HFFc6 (cell line): Measurements from ENCODE around the gene GTPBP2. TPM values are rescaled to one million over a fixed set of nuclear protein-coding genes. Genes with fewer than 3 reads are reported as not detected.
A peak's percentile ranks its signal among the peaks of the same experiment; 100 is the strongest.

Experiments used
- DNase-seq: peaks from one replicate; pipeline ENCODE4 v3.0.0-alpha.2; 2018
- H3K27ac Mint-ChIP-seq: 2 replicates; pipeline ENCODE4 v1.8.0; 2020; ENCODE audit warnings: mild to moderate bottlenecking, mixed read lengths
- H3K27me3 Mint-ChIP-seq: 2 replicates; pipeline ENCODE4 v1.8.0; 2021; ENCODE audit warnings: mild to moderate bottlenecking, moderate library complexity, mixed read lengths; ENCODE audit not compliant: insufficient read depth
- H3K36me3 Mint-ChIP-seq: 2 replicates; pipeline ENCODE4 v1.8.0; 2021; ENCODE audit warnings: low read depth, mixed read lengths
- H3K4me1 Mint-ChIP-seq: 2 replicates; pipeline ENCODE4 v1.8.0; 2020; ENCODE audit warnings: low read depth, mixed read lengths
- H3K4me3 Mint-ChIP-seq: 2 replicates; pipeline ENCODE4 v1.8.0; 2020; ENCODE audit warnings: mild to moderate bottlenecking, moderate library complexity, mixed read lengths
- H3K9me3 Mint-ChIP-seq: 2 replicates; pipeline ENCODE4 v1.8.0; 2020; ENCODE audit warnings: mild to moderate bottlenecking, mixed read lengths
- total RNA-seq, 6 experiments: library from RNA; stranded (reverse); fragmentation: NEBNext Ultra II Directional; extraction: Animal tissue kit (Norgen Biotek cat#: 25700); gene quantifications; 2 replicates in 1 of 6; 3 replicates in 5 of 6; pipeline ENCODE4 v1.2.3, GENCODE V29; 2021
- TF ChIP-seq, protein P1 (sequence below): fragments of 200-600 bp; sonication (generic); IDR thresholded peaks from 2 replicates; pipeline ENCODE4 v1.5.0; 2021; ENCODE audit warnings: antibody characterized with exemption, mild to moderate bottlenecking

GTPBP2 gene
- total RNA-seq, 6 experiments from 2014 or later = 35.6 to 47.7 (median 41.0) TPM

DNA sequence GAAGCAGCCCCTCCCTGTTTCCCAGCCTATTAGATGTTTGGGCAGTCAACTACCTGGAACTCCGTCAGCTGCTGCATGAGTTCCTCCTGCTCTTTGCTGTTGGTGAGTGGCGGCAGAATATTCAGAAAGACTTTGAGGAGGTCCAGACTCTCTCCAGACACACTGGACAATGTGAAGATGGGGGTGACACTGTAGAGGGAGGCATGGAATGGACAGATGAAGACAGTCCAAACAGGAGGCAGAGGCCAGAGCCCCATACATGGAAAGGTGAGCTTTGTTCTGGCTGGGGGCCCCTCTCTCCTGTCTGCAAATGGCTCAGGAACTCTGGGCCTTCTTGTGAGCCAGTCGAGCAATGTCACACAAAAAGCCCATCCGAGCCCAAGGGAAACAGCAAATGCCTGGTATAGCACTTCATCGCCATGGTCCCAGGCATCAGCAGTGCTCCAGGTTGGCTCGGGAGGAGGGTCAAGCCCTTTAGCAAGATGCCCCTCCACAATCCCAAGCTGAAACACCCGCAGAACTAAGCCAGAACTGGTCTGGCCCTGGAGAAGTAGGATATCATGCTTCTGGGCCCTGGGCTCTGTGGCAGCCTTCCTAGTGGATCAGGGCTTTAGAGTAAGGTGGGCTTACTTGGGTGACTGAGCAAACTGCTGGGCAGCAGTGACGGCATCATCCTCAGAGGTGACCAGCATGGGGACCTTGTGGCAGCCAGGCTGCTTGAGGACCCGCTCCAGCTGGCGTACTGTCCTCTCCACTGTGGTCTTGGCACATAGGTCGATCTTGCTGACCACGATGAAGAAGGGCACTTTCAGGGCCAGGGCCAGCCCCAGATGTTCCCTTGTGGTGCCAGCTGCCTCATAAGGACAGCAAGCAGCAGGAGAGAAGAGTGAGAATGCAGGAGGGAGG is 4.9 kb downstream of the GTPBP2 start:
- H3K9me3 Mint-ChIP-seq = no peaks in the 10 kb centered on the region
- H3K27ac Mint-ChIP-seq = no peak overlapping the region; the same call in 1 of the 2 replicates
- H3K4me1 Mint-ChIP-seq = peaks cover 24% of the 10 kb centered on the region
- no peak for DNase-seq
- TF ChIP-seq, protein P1, sequence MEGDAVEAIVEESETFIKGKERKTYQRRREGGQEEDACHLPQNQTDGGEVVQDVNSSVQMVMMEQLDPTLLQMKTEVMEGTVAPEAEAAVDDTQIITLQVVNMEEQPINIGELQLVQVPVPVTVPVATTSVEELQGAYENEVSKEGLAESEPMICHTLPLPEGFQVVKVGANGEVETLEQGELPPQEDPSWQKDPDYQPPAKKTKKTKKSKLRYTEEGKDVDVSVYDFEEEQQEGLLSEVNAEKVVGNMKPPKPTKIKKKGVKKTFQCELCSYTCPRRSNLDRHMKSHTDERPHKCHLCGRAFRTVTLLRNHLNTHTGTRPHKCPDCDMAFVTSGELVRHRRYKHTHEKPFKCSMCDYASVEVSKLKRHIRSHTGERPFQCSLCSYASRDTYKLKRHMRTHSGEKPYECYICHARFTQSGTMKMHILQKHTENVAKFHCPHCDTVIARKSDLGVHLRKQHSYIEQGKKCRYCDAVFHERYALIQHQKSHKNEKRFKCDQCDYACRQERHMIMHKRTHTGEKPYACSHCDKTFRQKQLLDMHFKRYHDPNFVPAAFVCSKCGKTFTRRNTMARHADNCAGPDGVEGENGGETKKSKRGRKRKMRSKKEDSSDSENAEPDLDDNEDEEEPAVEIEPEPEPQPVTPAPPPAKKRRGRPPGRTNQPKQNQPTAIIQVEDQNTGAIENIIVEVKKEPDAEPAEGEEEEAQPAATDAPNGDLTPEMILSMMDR = no peak
- H3K36me3 Mint-ChIP-seq = peaks cover 49% of the 10 kb centered on the region
- H3K27me3 Mint-ChIP-seq = peaks cover 9% of the 10 kb centered on the region
- H3K4me3 Mint-ChIP-seq = no peak overlapping the region

DNA sequence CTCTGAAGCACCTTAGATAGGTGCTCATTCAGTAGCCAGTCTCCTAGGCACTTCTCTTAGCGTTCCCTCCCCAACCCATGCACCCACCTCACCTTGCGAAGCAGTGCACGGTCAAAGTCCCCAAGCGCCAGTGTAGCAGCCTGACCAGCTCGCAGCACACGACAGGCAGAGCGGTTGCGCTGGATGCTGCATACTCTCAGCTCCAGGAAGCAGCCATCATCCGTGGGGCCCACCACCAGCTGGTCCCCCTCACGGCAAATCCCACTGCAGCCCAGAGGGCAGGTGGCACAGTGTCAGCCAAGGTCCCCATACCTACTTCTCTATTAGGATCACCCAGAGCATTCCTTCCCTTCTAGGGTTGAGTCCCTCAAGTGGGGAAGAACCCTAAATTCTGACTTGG is 6.5 kb downstream of the GTPBP2 start:
- Mint-ChIP-seq H3K27ac (no peak overlapping the region), H3K4me1 (peaks cover 14% of the 10 kb centered on the region), H3K9me3 (no peaks in the 10 kb centered on the region), H3K4me3 (no peak overlapping the region), H3K27me3 (peaks cover 6% of the 10 kb centered on the region; the same call in 1 of the 2 replicates), H3K36me3 (peaks cover 49% of the 10 kb centered on the region)
- DNase-seq = no peak
- TF ChIP-seq, protein P1 = no peak

DNA sequence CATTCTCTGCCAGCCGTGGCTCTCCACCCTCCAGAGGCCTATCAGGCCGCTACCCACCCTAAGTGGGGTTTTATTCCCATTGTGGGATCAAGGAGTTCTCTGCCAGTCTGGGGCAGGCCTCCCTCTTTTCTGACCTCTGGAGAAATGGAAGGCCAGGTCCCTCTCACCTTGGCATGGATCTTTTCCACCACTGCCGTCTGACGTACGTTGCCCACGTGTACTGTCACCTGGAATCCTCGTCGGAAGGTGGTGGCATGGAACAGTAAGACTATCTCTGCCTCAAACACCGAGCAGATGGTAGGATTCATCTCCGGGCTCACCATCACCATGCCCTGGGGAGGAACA is 7.3 kb downstream of the GTPBP2 start:
- TF ChIP-seq, protein P1 = no peak

DNA sequence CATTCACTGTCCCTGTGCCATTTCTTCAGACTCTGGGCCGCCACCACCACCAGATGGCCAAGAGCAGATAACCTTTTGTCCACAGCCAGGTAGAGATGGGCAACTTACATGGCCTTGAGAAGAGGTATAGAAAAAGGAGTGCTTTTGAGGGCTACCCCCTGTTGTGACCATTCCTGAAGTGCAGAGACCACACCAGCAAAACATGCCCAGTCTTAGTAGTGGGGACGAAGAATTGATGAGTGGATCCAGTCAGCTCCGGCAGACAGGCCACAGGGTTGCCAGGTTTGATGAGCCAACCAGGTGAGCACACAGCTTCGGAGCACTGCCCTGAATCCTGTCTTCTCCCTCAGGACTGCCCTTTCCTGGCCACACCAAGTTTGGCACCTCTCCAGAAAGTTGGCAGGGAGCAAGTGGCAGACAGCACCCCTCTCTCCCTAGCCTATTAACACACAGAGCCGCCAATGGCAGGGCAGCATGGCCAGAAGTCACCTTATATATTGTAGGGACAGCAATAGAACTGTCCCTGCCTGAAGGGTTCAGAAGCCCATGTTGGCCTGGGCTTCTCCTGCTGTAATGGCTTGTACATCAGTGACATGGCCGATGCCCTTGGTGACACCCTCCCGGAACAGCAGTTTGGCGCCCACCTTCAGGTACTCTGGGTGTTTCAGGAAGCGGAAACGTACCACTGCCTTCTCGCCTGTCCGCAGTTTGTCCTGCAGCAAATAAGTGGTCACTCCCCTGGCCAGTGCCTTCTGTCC is 7.8 kb downstream of the GTPBP2 start:
- Mint-ChIP-seq H3K27me3 (peaks cover 10% of the 10 kb centered on the region; the same call in 1 of the 2 replicates), H3K9me3 (no peaks in the 10 kb centered on the region), H3K4me1 (peaks cover 1% of the 10 kb centered on the region), H3K27ac (peak overlapping the region; percentile 60), H3K4me3 (no peak overlapping the region), H3K36me3 (peaks cover 38% of the 10 kb centered on the region)
- DNase-seq = no peak
- TF ChIP-seq, protein P1 = no peak

More for the DNA sequence above, 7.3 kb downstream of the GTPBP2 start:
- no peak overlapping the region for H3K27ac Mint-ChIP-seq
- peaks cover 7% of the 10 kb centered on the region for H3K4me1 Mint-ChIP-seq
- H3K36me3 Mint-ChIP-seq = peaks cover 43% of the 10 kb centered on the region
- no peaks in the 10 kb centered on the region for H3K9me3 Mint-ChIP-seq
- H3K27me3 Mint-ChIP-seq = peaks cover 10% of the 10 kb centered on the region; the same call in 1 of the 2 replicates
- no peak overlapping the region for H3K4me3 Mint-ChIP-seq
- DNase-seq = no peak

DNA sequence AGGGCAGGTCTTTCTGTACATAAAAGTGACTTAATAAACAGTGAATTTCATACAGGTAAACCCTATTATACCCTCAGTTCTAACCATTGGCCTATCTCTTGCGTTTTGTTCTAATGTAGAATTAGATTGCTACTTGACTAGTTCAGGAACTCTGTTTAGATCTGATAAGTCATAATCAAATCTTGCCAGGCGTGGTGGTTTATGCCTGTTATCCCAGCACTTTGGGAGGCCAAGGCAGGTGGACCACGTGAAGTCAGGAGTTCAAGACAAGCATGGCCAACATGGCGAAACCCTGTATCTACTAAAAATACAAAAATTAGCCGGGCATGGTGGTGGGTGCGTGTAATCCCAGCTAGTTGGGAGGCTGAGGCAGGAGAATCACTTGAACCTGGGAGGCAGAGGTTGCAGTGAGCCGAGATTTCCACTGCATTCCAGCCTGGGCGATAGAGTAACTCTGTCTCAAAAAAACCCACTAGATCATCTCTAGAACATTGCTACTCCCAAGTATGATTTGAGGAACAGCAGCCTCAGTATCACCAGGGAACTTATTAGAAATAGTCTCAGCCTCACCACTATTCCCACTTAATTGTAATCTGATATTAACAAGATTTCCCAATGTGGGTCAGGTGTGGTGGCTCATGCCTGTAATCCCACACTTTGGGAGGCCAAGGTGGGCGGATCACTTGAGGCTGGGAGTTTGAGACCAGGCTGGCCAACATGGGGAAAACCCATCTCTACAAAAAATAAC is 12.2 kb downstream of the GTPBP2 start:
- TF ChIP-seq, protein P1 = no peak
- H3K27me3 Mint-ChIP-seq = peaks cover 10% of the 10 kb centered on the region; the same call in 1 of the 2 replicates
- H3K4me1 Mint-ChIP-seq = peaks cover 15% of the 10 kb centered on the region
- H3K27ac Mint-ChIP-seq = peak overlapping the region; percentile 21; the same call in 1 of the 2 replicates
- H3K36me3 Mint-ChIP-seq = peaks cover 20% of the 10 kb centered on the region
- no peaks in the 10 kb centered on the region for H3K9me3 Mint-ChIP-seq
- no peak for DNase-seq
- no peak overlapping the region for H3K4me3 Mint-ChIP-seq
